Caco-2 (cell line): ENCODE measurements around the gene NOS1AP. TPM values are rescaled to one million over a fixed set of nuclear protein-coding genes. Genes with fewer than 3 reads are reported as not detected.

Experiments used
- BruUV-seq: library from RNA; stranded (reverse); fragments of 400-500 nt; replicated peaks from 2 replicates; lab custom pipeline; 2021; lab: Mats Ljungman, UMichigan
- CTCF ChIA-PET: fragments of 300-600 bp; sonication (Branson Sonifier 250); formaldehyde crosslinking; loops from one replicate; lab custom pipeline; 2022; ENCODE audit warnings: antibody characterized with exemption; lab: Charles Lee
- POLR2A ChIA-PET: fragments of 300-600 bp; sonication (Branson Sonifier 250); formaldehyde crosslinking; loops from one replicate; lab custom pipeline; 2022; ENCODE audit warnings: antibody characterized with exemption; lab: Charles Lee
- DNase-seq, 2 experiments: peaks; one replicate each; pipeline versions ENCODE4 v3.0.0 to v3.0.0-alpha.2; 2020 to 2022
- H3K27me3 ChIP-seq: replicated peaks from 2 replicates; pipeline ENCODE4 v1.6.0; 2011; ENCODE audit warnings: low read length; ENCODE audit not compliant: control insufficient read depth, insufficient read depth
- H3K36me3 ChIP-seq: 2 replicates; pipeline ENCODE4 v1.5.1; 2011; ENCODE audit warnings: low read length; ENCODE audit not compliant: control insufficient read depth, insufficient read depth
- H3K4me1 ChIP-seq: fragments of 250-450 bp; sonication (Bioruptor Pico); 2 replicates; pipeline ENCODE4 v1.5.1; 2020; ENCODE audit warnings: mild to moderate bottlenecking
- H3K4me3 ChIP-seq: 2 replicates; pipeline ENCODE4 v1.5.1; 2011; ENCODE audit warnings: low read depth, mild to moderate bottlenecking, control low read depth, low read length
- H3K9me3 ChIP-seq: fragments of 250-450 bp; sonication (Bioruptor Pico); 2 replicates; pipeline ENCODE4 v1.5.1; 2020; ENCODE audit warnings: mild to moderate bottlenecking, moderate library complexity
- H3K27ac Mint-ChIP-seq: one replicate; pipeline ENCODE4 v1.8.0; 2022; ENCODE audit warnings: mixed read lengths; ENCODE audit not compliant: unreplicated experiment
- H3K27me3 Mint-ChIP-seq: one replicate; pipeline ENCODE4 v1.8.0; 2022; ENCODE audit warnings: mixed read lengths; ENCODE audit not compliant: insufficient read depth, unreplicated experiment
- H3K36me3 Mint-ChIP-seq: one replicate; pipeline ENCODE4 v1.8.0; 2022; ENCODE audit warnings: mild to moderate bottlenecking, mixed read lengths; ENCODE audit not compliant: insufficient read depth, unreplicated experiment
- H3K4me1 Mint-ChIP-seq: one replicate; pipeline ENCODE4 v1.8.0; 2022; ENCODE audit warnings: low read depth, mixed read lengths; ENCODE audit not compliant: unreplicated experiment
- H3K4me3 Mint-ChIP-seq: one replicate; pipeline ENCODE4 v1.8.0; 2022; ENCODE audit warnings: mild to moderate bottlenecking, moderate library complexity, mixed read lengths; ENCODE audit not compliant: unreplicated experiment
- H3K9me3 Mint-ChIP-seq: one replicate; pipeline ENCODE4 v1.8.0; 2022; ENCODE audit warnings: mixed read lengths; ENCODE audit not compliant: unreplicated experiment
- CTCF ChIP-seq, 2 experiments: fragments of 200-600 bp in 1 of 2; IDR thresholded peaks; 1 replicate in 1 of 2; 2 replicates in 1 of 2; pipeline versions ENCODE4 v1.5.1 to v1.8.0; 2011 to 2022; ENCODE audit warnings: antibody characterized with exemption in 1 of 2, control low read depth in 1 of 2, inconsistent platforms in 1 of 2, low read depth in 1 of 2, low read length in 1 of 2, mild to moderate bottlenecking in 1 of 2, moderate library complexity in 1 of 2; ENCODE audit not compliant: insufficient read depth in 1 of 2, severe bottlenecking in 1 of 2, unreplicated experiment in 1 of 2
- intact Hi-C: fragments of 100-400 bp; cut with micrococcal nuclease; formaldehyde crosslinking; loops from one replicate; pipeline ENCODE4 v1.10.0; 2022; ENCODE audit not compliant: unreplicated experiment
- total RNA-seq: library from RNA; stranded (reverse); gene quantifications from 2 replicates; pipeline ENCODE4 v1.2.3, GENCODE V29; 2022

Gene NOS1AP
- total RNA-seq, 1 experiment from 2014 or later = 5.5 TPM

- no peaks in the 10 kb centered on the region for H3K9me3 ChIP-seq
- no peak overlapping the region for H3K4me3 ChIP-seq
- intact Hi-C loops = loop anchor here (5.0 kb wide), 1 partner anchor 44 kb away; no protein-coding TSS in a partner anchor
- no peaks in the 10 kb centered on the region for H3K36me3 ChIP-seq
- Mint-ChIP-seq H3K9me3 (no peaks in the 10 kb centered on the region), H3K27me3 (no peaks in the 10 kb centered on the region), H3K4me3 (no peak overlapping the region), H3K36me3 (no peaks in the 10 kb centered on the region), H3K27ac (no peak overlapping the region), H3K4me1 (peaks cover 18% of the 10 kb centered on the region)
- BruUV-seq = no TSS peak
- H3K4me1 ChIP-seq = 0 out of 2 replicates have a peak, but pooled peaks cover 3% of the 10 kb centered on the region
- no peak for TF ChIP-seq CTCF (IDR thresholded peaks at IDR 0.05; ENCODE audit: insufficient read depth in 1 of 2, low read depth in 1 of 2, low read length in 1 of 2, severe bottlenecking in 1 of 2, unreplicated experiment in 1 of 2)
- no peak for DNase-seq
- no peaks in the 10 kb centered on the region for H3K27me3 ChIP-seq
- ChIA-PET POLR2A (no interaction called here), CTCF (no interaction called here)
Observed at GRCh38 chr1:162233066-162233465, 163.6 kb downstream of the NOS1AP start.

- ChIA-PET POLR2A (no interaction called here), CTCF (no interaction called here)
- H3K36me3 ChIP-seq = no peaks in the 10 kb centered on the region
- H3K27me3 Mint-ChIP-seq = no peaks in the 10 kb centered on the region
- no peaks in the 10 kb centered on the region for H3K9me3 Mint-ChIP-seq
- no peaks in the 10 kb centered on the region for H3K36me3 Mint-ChIP-seq
- BruUV-seq = no TSS peak
- H3K27me3 ChIP-seq = no peaks in the 10 kb centered on the region
- H3K4me1 ChIP-seq = 0 out of 2 replicates have a peak, but pooled peaks cover 3% of the 10 kb centered on the region
- H3K9me3 ChIP-seq = no peaks in the 10 kb centered on the region
- no peak overlapping the region for H3K4me3 Mint-ChIP-seq
- no peak overlapping the region for H3K4me3 ChIP-seq
- no peak overlapping the region for H3K27ac Mint-ChIP-seq
- TF ChIP-seq CTCF (IDR thresholded peaks at IDR 0.05; ENCODE audit: insufficient read depth in 1 of 2, low read depth in 1 of 2, low read length in 1 of 2, severe bottlenecking in 1 of 2, unreplicated experiment in 1 of 2) = no peak
- intact Hi-C loops = loop anchor here (5.0 kb wide), 1 partner anchor 43 kb away; no protein-coding TSS in a partner anchor
- H3K4me1 Mint-ChIP-seq = peaks cover 18% of the 10 kb centered on the region
- no peak for DNase-seq
Observed at GRCh38 chr1:162233937-162234336, 164.4 kb downstream of the NOS1AP start.

GRCh38 chr1:162234571-162234970, 165.1 kb downstream of the NOS1AP start:
- peaks cover 18% of the 10 kb centered on the region for H3K4me1 Mint-ChIP-seq
- Histone ChIP-seq H3K9me3 (no peaks in the 10 kb centered on the region), H3K36me3 (no peaks in the 10 kb centered on the region), H3K27me3 (no peaks in the 10 kb centered on the region), H3K4me3 (no peak overlapping the region), H3K4me1 (0 out of 2 replicates have a peak, but pooled peaks cover 3% of the 10 kb centered on the region)
- BruUV-seq = no TSS peak
- H3K27me3 Mint-ChIP-seq = no peaks in the 10 kb centered on the region
- no peaks in the 10 kb centered on the region for H3K9me3 Mint-ChIP-seq
- no peak for DNase-seq
- H3K27ac Mint-ChIP-seq = no peak overlapping the region
- H3K4me3 Mint-ChIP-seq = no peak overlapping the region
- no peak for TF ChIP-seq CTCF (IDR thresholded peaks at IDR 0.05; ENCODE audit: insufficient read depth in 1 of 2, low read depth in 1 of 2, low read length in 1 of 2, severe bottlenecking in 1 of 2, unreplicated experiment in 1 of 2)
- intact Hi-C loops = loop anchor here (5.0 kb wide), 1 partner anchor 43 kb away; no protein-coding TSS in a partner anchor
- ChIA-PET CTCF (no interaction called here), POLR2A (no interaction called here)
- H3K36me3 Mint-ChIP-seq = no peaks in the 10 kb centered on the region
